Neural progenitor cell (in vitro differentiated cells): ENCODE data around the gene OLFM1. TPM values are rescaled to one million over a fixed set of nuclear protein-coding genes. Genes with fewer than 3 reads are reported as not detected.

Source experiments
- DNase-seq: peaks from one replicate; pipeline ENCODE4 v3.0.0-alpha.2; 2016; ENCODE audit warnings: low spot score
- H2AFZ ChIP-seq: fragments of 200-600 bp; sonication (generic); replicated peaks from 2 replicates; pipeline ENCODE4 v1.6.1; 2016; ENCODE audit warnings: antibody characterized with exemption
- H3F3A ChIP-seq: fragments of 200-600 bp; sonication (generic); 2 replicates; pipeline ENCODE4 v1.6.1; 2016; ENCODE audit warnings: antibody characterized with exemption, low read depth
- H3K27ac ChIP-seq: fragments of 200-600 bp; sonication (generic); 2 replicates; pipeline ENCODE4 v1.5.1; 2016; ENCODE audit warnings: mild to moderate bottlenecking
- H3K27me3 ChIP-seq: fragments of 200-600 bp; sonication (generic); 2 replicates; pipeline ENCODE4 v1.6.1; 2016; ENCODE audit warnings: mild to moderate bottlenecking, moderate library complexity
- H3K36me3 ChIP-seq: fragments of 200-600 bp; sonication (generic); 2 replicates; pipeline ENCODE4 v1.5.1; 2016
- H3K4me1 ChIP-seq: fragments of 200-600 bp; sonication (generic); 2 replicates; pipeline ENCODE4 v1.6.1; 2016; ENCODE audit warnings: mixed run types
- H3K4me2 ChIP-seq: fragments of 200-600 bp; sonication (generic); 2 replicates; pipeline ENCODE4 v1.6.1; 2016
- H3K4me3 ChIP-seq: fragments of 200-600 bp; sonication (generic); 2 replicates; pipeline ENCODE4 v1.5.1; 2016
- H3K79me2 ChIP-seq: fragments of 200-600 bp; sonication (generic); 2 replicates; pipeline ENCODE4 v1.6.1; 2016; ENCODE audit warnings: low read depth
- H3K9ac ChIP-seq: fragments of 200-600 bp; sonication (generic); 2 replicates; pipeline ENCODE4 v1.6.1; 2016
- H3K9me3 ChIP-seq: fragments of 200-600 bp; sonication (generic); 2 replicates; pipeline ENCODE4 v1.5.1; 2016; ENCODE audit warnings: low read depth
- H4K20me1 ChIP-seq: fragments of 200-600 bp; sonication (generic); 2 replicates; pipeline ENCODE4 v1.6.1; 2016; ENCODE audit warnings: low read depth
- H3K27ac Mint-ChIP-seq: 3 replicates; pipeline ENCODE4 v1.8.0; 2021; ENCODE audit warnings: mixed read lengths
- H3K27me3 Mint-ChIP-seq: 2 replicates; pipeline ENCODE4 v1.8.0; 2022; ENCODE audit warnings: low read depth, mild to moderate bottlenecking, inconsistent platforms, moderate library complexity, mixed read lengths; ENCODE audit not compliant: insufficient read depth
- H3K36me3 Mint-ChIP-seq: 3 replicates; pipeline ENCODE4 v1.8.0; 2021; ENCODE audit warnings: mixed read lengths
- H3K4me1 Mint-ChIP-seq: 3 replicates; pipeline ENCODE4 v1.8.0; 2021; ENCODE audit warnings: mixed read lengths
- H3K4me3 Mint-ChIP-seq: 3 replicates; pipeline ENCODE4 v1.8.0; 2021; ENCODE audit warnings: mild to moderate bottlenecking, moderate library complexity, mixed read lengths
- H3K9me3 Mint-ChIP-seq: 3 replicates; pipeline ENCODE4 v1.8.0; 2020; ENCODE audit warnings: mixed read lengths
- EZH2 ChIP-seq: fragments of 200-600 bp; sonication (generic); IDR thresholded peaks from 2 replicates; pipeline ENCODE4 v1.6.1; 2017; ENCODE audit warnings: antibody characterized with exemption, mild to moderate bottlenecking, moderate library complexity
- EZH2phosphoT487 ChIP-seq: fragments of 200-600 bp; sonication (generic); IDR thresholded peaks from 2 replicates; pipeline ENCODE4 v1.6.1; 2017; ENCODE audit warnings: antibody characterized with exemption
- total RNA-seq: library from RNA; depleted of rRNA; stranded (reverse); fragments of >200 nt; gene quantifications from 2 replicates; pipeline ENCODE4 v1.2.3, GENCODE V29; 2015; ENCODE audit warnings: low replicate concordance
- TF ChIP-seq, protein P1 (sequence below): fragments of 200-600 bp; sonication (generic); IDR thresholded peaks from 2 replicates; pipeline ENCODE4 v1.5.1; 2017; ENCODE audit warnings: antibody characterized with exemption, mild to moderate bottlenecking

Gene OLFM1
- total RNA-seq, 1 donor from 2014 or later = 4.0 TPM

DNA sequence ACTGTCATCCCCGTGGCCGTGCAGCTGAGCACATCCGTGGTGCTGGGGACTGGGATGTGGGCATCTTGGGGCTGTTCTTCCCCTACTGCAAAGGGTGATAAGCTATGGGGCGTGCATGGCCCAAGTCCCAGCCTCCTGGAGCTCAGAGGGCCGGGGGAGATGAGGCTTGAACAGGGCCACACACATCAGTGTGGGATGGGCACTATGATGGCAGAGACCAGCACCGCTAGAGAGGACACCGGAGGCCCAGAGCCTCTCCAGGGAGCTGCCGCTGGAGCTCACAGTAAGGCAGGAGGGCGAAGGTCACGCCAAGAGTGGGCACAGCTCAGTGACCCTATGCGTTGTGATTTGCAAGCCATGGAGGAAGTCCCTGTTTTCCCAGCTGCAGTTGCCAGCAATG, 63.5 kb downstream of the OLFM1 start:
- peaks cover 17% of the 10 kb centered on the region for H3K4me1 Mint-ChIP-seq
- Histone ChIP-seq H3K9ac (no peak overlapping the region), H3K4me3 (no peak overlapping the region), H3K79me2 (no peaks in the 10 kb centered on the region), H3K36me3 (no peaks in the 10 kb centered on the region), H3K9me3 (no peaks in the 10 kb centered on the region), H3K27ac (no peak overlapping the region), H4K20me1 (peaks cover 5% of the 10 kb centered on the region), H3K4me1 (peaks cover 7% of the 10 kb centered on the region), H2AFZ (no peak overlapping the region), H3K4me2 (no peak overlapping the region), H3K27me3 (no peaks in the 10 kb centered on the region), H3F3A (no peaks in the 10 kb centered on the region)
- H3K4me3 Mint-ChIP-seq = no peak overlapping the region
- H3K27me3 Mint-ChIP-seq = peaks cover 25% of the 10 kb centered on the region
- no peak overlapping the region for H3K27ac Mint-ChIP-seq
- H3K36me3 Mint-ChIP-seq = no peaks in the 10 kb centered on the region
- TF ChIP-seq EZH2 = no peak
- TF ChIP-seq, protein P1, sequence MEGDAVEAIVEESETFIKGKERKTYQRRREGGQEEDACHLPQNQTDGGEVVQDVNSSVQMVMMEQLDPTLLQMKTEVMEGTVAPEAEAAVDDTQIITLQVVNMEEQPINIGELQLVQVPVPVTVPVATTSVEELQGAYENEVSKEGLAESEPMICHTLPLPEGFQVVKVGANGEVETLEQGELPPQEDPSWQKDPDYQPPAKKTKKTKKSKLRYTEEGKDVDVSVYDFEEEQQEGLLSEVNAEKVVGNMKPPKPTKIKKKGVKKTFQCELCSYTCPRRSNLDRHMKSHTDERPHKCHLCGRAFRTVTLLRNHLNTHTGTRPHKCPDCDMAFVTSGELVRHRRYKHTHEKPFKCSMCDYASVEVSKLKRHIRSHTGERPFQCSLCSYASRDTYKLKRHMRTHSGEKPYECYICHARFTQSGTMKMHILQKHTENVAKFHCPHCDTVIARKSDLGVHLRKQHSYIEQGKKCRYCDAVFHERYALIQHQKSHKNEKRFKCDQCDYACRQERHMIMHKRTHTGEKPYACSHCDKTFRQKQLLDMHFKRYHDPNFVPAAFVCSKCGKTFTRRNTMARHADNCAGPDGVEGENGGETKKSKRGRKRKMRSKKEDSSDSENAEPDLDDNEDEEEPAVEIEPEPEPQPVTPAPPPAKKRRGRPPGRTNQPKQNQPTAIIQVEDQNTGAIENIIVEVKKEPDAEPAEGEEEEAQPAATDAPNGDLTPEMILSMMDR = no peak
- no peak for TF ChIP-seq EZH2phosphoT487
- peaks cover 4% of the 10 kb centered on the region for H3K9me3 Mint-ChIP-seq
- no peak for DNase-seq

- peaks cover 7% of the 10 kb centered on the region for H3K4me1 ChIP-seq
Measured at GRCh38 chr9:135151757-135152613, 64.5 kb downstream of the OLFM1 start.

GRCh38 chr9:135152614-135153334, 65.3 kb downstream of the OLFM1 start:
- H3K27ac Mint-ChIP-seq = no peak overlapping the region

More at GRCh38 chr9:135151757-135152613, 64.5 kb downstream of the OLFM1 start:
- no peak overlapping the region for H3K27ac ChIP-seq
- no peak overlapping the region for H3K9ac ChIP-seq
- no peak overlapping the region for H3K4me2 ChIP-seq
- H3K36me3 ChIP-seq = no peaks in the 10 kb centered on the region
- Mint-ChIP-seq H3K4me1 (peaks cover 10% of the 10 kb centered on the region), H3K27ac (peak overlapping the region; percentile 17), H3K9me3 (peaks cover 6% of the 10 kb centered on the region), H3K4me3 (no peak overlapping the region), H3K36me3 (no peaks in the 10 kb centered on the region), H3K27me3 (peaks cover 25% of the 10 kb centered on the region)
- H4K20me1 ChIP-seq = peaks cover 14% of the 10 kb centered on the region
- H3K4me3 ChIP-seq = no peak overlapping the region
- no peak for TF ChIP-seq EZH2phosphoT487
- TF ChIP-seq, protein P1 = no peak
- no peak for TF ChIP-seq EZH2
- peaks cover 4% of the 10 kb centered on the region for H3K27me3 ChIP-seq
- no peaks in the 10 kb centered on the region for H3K9me3 ChIP-seq
- no peaks in the 10 kb centered on the region for H3K79me2 ChIP-seq
- no peak overlapping the region for H2AFZ ChIP-seq
- H3F3A ChIP-seq = no peaks in the 10 kb centered on the region
- no peak for DNase-seq

More at GRCh38 chr9:135152614-135153334, 65.3 kb downstream of the OLFM1 start:
- H3K4me3 Mint-ChIP-seq = no peak overlapping the region
- peaks cover 9% of the 10 kb centered on the region for H3K4me1 Mint-ChIP-seq
- Histone ChIP-seq H3K4me2 (no peak overlapping the region), H3K27ac (no peak overlapping the region), H3K9ac (no peak overlapping the region), H3K36me3 (no peaks in the 10 kb centered on the region), H4K20me1 (peaks cover 16% of the 10 kb centered on the region), H3K4me1 (peaks cover 7% of the 10 kb centered on the region), H3F3A (no peaks in the 10 kb centered on the region), H3K9me3 (no peaks in the 10 kb centered on the region), H3K79me2 (no peaks in the 10 kb centered on the region), H2AFZ (no peak overlapping the region), H3K4me3 (no peak overlapping the region), H3K27me3 (peaks cover 12% of the 10 kb centered on the region)
- H3K36me3 Mint-ChIP-seq = no peaks in the 10 kb centered on the region
- H3K9me3 Mint-ChIP-seq = peaks cover 6% of the 10 kb centered on the region
- TF ChIP-seq EZH2 = no peak
- TF ChIP-seq EZH2phosphoT487 = no peak
- TF ChIP-seq, protein P1 = no peak
- peaks cover 29% of the 10 kb centered on the region for H3K27me3 Mint-ChIP-seq
- DNase-seq = peak; percentile 46
